PC-9 (cell line): ENCODE measurements around the gene PRLH.

Experiments used
- EZH2 ChIP-seq: fragments of 200-600 bp; sonication (generic); IDR thresholded peaks from 2 replicates; pipeline ENCODE4 v1.8.0; 2017; ENCODE audit warnings: antibody characterized with exemption, low read depth
- TF ChIP-seq, protein P1 (sequence below): fragments of 200-600 bp; sonication (generic); conservative IDR thresholded peaks from 2 replicates; pipeline ENCODE4 v1.6.1; 2017; ENCODE audit warnings: mixed run types, antibody characterized with exemption, mild to moderate bottlenecking, moderate library complexity

- TF ChIP-seq, protein P1, sequence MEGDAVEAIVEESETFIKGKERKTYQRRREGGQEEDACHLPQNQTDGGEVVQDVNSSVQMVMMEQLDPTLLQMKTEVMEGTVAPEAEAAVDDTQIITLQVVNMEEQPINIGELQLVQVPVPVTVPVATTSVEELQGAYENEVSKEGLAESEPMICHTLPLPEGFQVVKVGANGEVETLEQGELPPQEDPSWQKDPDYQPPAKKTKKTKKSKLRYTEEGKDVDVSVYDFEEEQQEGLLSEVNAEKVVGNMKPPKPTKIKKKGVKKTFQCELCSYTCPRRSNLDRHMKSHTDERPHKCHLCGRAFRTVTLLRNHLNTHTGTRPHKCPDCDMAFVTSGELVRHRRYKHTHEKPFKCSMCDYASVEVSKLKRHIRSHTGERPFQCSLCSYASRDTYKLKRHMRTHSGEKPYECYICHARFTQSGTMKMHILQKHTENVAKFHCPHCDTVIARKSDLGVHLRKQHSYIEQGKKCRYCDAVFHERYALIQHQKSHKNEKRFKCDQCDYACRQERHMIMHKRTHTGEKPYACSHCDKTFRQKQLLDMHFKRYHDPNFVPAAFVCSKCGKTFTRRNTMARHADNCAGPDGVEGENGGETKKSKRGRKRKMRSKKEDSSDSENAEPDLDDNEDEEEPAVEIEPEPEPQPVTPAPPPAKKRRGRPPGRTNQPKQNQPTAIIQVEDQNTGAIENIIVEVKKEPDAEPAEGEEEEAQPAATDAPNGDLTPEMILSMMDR: no peak
- no peak for TF ChIP-seq EZH2
Observed at GRCh38 chr2:237549643-237550415, 16.5 kb upstream of the PRLH start.
